ENCODE data around the gene CD3G. TPM values are rescaled to one million over a fixed set of nuclear protein-coding genes. Genes with fewer than 3 reads are reported as not detected.

The CD3G gene
- total RNA-seq, 1 experiment from 2014 or later: not detected

DNA sequence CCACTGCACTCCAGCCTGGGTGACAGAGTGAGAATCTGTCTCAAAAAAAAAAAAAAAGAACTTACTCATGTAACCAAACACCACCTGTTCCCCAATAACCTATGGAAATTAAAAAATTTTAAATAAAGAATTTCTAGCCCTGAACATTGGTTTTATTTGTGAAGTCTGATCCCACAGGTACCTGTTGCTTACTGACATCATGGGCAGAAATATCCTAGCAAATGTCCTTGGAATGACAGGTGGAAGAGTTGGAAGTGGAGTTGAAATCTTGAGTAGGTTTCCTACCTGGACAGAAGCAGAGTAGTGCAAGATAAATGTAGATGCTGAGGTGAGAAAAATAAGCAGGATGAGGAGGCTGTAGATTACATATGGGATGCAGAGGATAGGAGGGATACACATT lies 18.9 kb upstream of the CD3G start:
- DNase-seq (ENCODE audit: low spot score): no peak

DNA sequence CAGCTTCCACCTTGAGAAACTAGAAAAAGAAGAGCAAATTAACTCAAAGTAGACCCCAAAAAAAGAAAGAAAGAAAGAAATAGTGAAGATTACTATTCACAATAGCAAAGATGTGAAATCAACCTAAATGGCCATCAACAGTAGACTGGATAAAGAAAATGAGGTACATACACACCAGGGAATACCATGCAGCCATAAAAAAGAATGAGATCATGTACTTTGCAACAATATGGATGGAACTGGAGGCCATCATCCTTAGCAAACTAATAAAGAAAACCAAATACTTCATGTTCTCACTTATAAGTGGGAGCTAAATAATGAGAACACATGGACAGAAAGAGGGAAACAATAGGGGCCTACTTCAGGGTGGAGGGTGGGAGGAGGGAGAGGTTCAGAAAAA lies 15.4 kb upstream of the CD3G start:
- no peak for DNase-seq (ENCODE audit: low spot score)

DNA sequence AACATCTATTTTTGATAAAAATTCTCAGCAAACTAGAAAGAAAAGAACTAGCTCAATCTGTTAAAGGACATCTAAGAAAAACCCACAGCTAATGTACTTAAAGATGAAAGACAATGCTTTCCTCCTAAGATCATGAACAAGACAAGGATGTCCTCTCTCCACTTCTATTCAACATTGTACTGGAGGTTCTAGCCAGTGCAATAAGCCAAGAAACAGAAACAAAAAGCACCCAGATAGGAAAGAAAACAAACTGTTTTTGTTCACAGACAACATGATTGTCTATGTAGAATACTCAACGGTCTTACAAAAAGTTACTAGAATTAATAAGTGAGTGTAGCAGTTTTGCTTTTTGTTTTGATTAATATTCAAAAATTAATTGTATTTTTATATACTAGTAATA lies 9.4 kb upstream of the CD3G start:
- DNase-seq (ENCODE audit: low spot score): no peak

DNA sequence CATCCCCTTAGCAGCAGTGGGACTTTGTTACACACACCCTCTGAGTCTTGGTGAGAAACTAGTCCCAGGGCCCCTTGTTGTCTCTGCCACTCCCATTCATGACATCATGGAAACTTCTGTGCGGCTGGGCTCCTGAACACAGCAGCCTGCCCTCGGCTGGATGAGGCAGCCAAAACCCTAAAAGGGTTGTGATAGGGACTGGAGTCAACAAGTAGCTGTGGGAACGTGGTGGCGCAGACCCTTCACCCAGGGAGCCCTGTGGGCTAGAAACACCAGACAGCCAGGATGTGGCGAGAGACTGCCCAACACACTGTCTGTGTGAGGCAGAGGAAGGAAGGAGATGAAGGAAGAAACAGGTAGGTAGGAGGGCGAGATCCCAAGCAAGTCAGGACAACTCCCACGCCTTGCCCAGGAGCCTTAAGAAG lies 5.5 kb upstream of the CD3G start:
- DNase-seq (ENCODE audit: low spot score): peak; percentile 39

DNA sequence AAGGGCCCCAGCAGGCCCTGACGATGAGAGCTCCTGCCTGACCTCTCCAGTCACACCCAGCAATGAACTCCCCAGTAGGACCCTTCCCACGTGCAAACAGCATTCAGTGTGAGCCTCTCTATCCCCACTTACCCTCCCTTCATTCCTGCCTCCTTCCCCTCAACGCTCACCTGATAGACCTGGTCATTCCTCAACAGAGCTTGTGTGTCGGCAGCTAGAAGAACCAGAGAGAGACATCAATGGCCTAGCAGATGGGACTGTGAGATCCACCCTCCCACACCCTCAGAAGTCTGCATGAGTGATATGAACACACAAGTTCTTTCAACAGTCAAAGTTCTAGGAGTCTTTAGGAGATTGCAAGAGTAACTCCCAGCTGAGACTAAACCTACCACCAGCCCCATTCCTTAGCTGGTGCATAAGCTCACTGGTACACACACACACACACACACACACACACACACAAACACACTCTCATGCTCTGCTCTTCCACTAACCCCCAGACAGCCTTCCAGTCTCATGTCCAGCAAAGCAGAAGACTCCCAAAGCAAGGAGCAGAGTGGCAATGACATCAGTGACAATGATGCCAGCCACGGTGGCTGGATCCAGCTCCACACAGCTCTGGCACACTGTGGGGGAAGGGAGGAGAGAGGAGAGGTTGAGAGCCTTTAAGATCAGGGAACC lies 4.7 kb upstream of the CD3G start:
- no peak for DNase-seq (ENCODE audit: low spot score)

DNA sequence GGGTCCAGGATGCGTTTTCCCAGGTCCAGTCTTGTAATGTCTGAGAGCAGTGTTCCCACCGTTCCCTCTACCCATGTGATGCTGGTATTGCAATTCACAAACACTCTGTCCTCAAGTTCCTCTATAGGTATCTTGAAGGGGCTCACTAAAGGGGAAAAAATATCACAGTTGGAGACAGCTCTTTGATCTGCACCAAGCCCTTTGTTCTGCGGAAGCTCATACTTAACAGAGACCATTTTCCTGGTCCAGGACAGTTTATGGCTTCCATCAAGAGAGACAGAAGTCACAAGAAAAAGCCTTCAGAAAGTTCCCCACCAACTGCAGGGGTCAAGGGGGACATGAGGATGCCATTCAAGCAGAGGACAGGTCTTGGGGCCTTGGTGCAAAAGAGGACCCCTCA lies 3.7 kb upstream of the CD3G start:
- DNase-seq (ENCODE audit: low spot score): no peak

DNA sequence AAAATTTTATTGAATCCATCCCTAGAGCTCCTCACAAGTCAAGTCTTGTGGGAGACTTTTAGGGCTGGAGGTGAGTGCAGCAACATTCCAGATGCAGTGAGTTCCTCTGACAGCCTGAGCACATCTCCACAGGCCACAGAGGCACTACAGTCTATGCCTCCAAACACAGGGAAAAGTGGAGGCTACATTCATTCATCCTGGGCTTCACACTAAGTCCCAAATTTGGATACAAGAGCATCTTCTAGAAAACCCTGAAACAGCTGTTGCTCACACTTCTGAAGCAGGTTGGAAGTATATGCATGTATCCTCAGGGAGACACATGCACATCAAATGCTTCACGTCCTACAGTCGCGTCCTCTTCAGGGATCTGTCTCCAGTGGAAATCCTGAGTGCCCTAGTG lies 2.9 kb upstream of the CD3G start:
- DNase-seq (ENCODE audit: low spot score): no peak

DNA sequence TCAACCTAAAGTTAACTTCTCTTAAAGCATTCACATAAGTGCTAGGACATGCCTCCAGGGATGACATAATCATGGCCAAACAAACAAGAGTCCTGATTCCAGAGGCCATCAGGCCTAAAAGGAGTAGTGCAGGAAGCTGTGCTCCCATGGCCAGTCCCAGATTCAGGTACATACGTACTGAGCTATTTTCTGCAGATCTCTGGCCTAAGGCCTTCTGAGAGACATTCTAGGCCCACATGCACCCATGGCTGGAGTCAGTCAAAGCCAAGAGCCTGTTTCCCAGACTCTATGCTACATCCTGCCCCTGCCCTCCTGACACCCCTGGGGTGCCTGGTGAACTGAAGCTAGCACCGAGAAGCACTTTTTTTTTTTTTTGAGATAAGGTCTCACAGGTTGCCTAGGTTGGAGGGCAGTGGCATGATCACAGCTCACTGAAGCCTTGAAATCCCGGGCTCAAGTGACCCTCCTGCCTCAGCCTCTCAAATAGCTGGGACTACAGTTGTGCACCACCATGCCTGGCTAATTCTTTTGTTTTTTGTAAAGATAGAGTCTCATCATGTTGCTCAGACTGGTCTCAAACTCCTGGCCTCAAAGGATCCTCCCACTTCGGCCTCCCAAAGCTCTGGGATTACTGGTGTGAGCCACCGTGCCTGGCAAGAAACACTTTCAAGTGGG lies 2.2 kb upstream of the CD3G start:
- no peak for DNase-seq (ENCODE audit: low spot score)

DNA sequence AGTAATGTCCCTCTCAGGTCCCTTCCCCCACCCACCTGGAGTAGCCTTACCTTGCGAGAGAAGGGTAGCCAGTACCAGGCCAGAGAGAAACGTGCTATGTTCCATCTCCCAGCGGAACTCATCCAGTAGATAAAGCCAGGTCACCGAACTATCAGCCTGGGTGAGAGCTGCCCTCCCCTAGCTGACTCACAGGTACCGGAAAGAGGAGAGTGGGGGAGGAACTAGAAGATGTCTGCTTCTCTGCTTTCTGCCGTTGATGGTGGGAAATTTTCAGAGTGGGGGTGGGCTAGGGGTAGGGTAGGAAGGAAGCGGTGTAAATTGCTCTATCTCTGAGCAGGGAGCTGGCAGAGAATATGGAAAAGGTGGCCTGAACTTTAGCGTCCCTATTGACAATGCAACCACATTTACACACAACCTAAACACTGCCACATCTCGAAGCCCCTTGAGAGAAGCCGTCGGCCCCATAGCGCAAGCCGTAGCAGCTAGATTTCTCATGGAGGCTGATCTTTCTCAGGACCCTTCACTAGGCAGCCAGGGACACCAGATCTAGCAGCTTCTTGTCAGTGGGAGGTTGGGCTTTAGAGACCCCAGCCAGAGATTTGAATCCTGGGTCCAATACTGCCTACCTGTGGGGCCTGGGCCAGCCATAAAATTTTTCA lies 1.5 kb upstream of the CD3G start, which contains the start of gene CD3D:
Gene CD3D, minus strand, starts transcription at position 203 of the 659 bp plus-strand sequence. Its CDS starts 98 bp downstream, at position 105.
- no peak for DNase-seq (ENCODE audit: low spot score)

DNA sequence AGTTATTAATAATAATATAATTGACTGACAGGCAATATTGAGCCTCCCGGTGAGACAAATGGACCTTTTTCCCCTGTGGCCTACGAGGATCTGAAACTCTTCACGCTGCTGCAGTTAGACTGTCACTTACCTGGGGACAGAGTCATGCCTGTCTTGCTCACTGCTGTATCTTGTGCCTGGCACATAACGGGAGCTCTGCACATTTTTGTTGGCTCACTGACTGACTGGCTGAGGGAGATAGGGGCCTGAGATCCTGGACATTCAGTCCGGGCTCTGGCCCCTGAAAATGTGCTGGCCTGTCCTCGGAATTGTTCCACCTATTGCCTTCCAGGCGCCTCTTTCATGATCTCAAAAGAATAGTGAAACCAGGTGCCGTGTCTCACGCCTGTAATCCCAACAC lies 896 bp upstream of the CD3G start:
- DNase-seq (ENCODE audit: low spot score): no peak

DNA sequence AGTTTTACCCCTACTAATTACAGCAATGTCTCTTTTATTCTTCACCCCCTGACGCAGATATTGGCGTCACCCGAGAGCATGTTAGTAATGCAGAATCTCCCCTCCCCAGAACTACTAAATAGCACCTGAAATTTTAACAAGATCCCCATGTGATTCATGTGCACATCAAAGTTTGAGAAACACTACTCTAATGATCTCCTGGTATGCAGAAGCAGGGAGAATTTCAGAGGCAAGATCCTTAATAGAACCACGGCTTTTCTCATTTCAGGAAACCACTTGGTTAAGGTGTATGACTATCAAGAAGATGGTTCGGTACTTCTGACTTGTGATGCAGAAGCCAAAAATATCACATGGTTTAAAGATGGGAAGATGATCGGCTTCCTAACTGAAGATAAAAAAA lies 5.3 kb downstream of the CD3G start:
- no peak for DNase-seq (ENCODE audit: low spot score)

DNA sequence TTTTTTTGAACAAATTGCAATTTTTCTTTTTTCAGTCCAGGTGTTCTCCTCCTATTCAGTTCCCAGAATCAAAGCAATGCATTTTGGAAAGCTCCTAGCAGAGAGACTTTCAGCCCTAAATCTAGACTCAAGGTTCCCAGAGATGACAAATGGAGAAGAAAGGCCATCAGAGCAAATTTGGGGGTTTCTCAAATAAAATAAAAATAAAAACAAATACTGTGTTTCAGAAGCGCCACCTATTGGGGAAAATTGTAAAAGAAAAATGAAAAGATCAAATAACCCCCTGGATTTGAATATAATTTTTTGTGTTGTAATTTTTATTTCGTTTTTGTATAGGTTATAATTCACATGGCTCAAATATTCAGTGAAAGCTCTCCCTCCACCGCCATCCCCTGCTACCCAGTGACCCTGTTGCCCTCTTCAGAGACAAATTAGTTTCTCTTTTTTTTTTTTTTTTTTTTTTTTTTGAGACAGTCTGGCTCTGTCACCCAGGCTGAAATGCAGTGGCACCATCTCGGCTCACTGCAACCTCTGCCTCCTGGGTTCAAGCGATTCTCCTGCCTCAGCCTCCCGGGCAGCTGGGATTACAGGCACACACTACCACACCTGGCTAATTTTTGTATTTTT lies 9.1 kb downstream of the CD3G start:
- no peak for DNase-seq (ENCODE audit: low spot score)

DNA sequence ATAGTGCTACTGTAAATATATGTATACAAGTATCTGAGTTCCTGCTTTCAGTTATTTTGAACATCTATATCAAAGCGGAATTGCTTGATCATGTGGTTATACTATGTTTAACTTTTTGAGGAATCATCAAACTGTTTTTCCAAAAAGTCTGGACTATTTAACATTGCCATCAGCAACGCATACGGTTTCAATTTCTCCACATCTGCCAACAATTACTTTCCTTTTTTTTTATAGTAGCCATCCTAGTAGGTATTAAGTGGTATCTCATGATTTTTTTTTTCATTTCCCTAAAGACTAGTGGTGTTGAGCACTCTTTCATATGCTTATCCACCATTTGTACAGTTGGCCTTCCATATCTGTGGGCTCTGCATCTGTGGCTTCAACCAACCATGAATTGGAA lies 13.9 kb downstream of the CD3G start:
- no peak for DNase-seq (ENCODE audit: low spot score)

DNA sequence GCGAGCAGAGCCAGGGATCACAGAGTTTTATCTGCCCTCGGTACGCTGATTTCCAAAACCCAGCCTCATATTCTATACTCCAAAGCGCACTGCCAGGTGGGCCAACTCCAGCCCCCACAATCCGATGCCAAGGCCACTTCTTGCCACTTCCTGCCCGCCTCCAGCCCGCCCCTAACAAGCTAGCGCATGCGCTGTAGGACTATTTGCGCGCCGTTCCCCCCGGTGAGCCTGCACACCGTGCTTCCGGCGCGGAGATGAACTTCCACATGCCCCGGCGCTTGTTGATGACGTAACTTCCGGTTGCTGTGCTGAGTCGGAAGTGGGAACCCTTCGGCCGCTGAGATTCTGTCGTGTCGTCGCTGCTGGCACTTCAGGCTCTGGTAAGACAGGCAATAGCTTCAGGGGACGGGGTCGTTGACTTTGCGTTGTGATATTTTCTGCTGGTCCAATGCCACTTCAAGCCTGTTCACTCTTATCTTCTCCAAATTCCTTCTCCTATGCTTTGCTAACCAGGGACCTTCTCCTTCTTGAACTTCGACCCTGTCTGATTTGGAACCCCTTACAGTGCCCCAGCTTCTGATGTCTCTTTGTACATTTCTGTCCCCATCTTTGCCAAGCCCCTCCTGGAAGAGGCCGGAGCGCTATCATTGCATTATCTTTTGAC lies 15.3 kb downstream of the CD3G start, which contains the start of gene UBE4A:
Gene UBE4A, plus strand, starts transcription at position 306 of the 664 bp plus-strand sequence. CDS start 5,481 bp downstream, outside the sequence.
- peak; percentile 92 for DNase-seq (ENCODE audit: low spot score)

DNA sequence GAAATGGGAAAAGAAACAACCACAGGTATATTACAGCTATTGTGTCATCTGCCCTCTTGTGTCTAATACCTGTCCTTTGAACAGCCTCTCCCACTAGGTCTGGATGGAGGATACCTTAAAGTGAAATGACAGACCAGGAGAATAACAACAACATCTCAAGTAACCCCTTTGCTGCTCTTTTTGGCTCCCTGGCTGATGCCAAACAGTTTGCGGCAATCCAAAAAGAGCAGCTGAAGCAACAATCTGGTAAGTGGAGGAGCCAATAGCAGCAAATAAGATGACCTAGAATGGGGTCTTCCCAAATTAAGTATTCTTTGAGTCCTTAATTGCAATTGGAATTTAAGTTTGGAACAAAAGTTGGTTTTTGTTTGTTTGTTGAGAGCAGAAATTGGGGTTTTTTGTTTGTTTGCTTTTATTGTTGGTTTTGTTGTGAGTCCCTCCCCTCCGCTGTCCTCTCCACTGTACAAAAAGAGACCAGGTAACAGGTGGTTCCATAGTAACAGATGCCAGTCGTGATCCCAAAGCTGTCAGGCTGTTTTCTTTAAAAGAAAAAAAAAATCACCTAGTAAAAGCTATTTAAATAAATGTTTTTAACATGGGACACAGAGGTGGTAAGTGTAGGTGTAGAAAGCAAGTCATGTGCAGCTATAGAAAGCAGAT lies 20.9 kb downstream of the CD3G start:
- no peak for DNase-seq (ENCODE audit: low spot score)

DNA sequence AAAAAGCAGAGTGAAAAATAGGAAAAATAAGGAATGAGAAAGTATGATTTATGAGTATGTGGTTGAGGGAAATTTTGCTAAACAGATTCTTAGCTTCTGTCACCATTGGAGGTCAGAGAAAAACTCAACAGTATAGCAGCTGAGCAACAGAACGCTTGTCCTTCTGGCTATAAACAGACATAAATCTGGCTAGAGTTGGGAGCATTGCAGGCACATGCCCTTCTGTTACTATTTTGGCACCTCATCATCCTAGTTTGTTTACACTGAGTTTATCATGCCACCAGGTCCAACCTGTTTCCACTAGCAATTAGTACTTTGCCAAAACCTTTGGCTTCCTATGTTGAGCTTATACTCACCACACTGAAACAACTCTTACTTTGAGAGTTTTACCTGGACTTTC lies 22.1 kb downstream of the CD3G start:
- no peak for DNase-seq (ENCODE audit: low spot score)

DNA sequence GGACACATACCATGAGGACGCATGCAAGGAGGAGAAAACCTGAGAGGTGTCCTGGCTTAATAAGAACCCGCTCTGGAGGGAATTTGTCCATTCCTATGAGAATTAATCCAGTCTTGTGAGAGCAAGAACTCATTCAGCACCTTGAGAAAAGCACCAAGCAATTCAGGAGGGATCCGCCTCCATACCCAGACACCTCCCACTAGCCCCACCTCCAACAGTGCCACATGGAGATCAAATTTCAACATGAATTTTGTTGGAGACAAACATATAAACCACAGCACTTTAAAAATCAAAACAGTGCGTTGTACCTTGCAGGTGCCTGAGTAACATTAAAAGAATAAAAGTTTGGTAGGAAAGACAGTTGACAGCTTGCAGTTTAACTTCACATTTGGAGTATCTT lies 26.6 kb downstream of the CD3G start:
- DNase-seq (ENCODE audit: low spot score): no peak

DNA sequence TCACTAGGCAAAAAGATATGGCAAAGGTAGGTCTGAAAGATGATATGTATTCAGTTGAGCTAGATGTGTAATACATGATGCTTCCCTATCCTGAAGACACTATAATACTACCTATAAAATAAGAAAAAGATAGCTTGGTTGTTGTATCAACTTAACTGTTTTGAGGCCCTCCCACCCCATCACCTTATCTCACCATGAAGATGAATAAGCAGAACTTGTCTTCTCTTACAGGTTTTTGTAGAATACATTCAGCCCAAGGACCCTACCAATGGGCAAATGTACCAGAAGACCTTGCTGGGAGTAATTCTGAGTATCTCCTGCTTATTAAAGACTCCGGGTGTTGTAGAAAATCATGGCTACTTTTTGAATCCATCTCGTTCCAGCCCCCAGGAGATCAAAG lies 29.1 kb downstream of the CD3G start:
- DNase-seq (ENCODE audit: low spot score): no peak

DNA sequence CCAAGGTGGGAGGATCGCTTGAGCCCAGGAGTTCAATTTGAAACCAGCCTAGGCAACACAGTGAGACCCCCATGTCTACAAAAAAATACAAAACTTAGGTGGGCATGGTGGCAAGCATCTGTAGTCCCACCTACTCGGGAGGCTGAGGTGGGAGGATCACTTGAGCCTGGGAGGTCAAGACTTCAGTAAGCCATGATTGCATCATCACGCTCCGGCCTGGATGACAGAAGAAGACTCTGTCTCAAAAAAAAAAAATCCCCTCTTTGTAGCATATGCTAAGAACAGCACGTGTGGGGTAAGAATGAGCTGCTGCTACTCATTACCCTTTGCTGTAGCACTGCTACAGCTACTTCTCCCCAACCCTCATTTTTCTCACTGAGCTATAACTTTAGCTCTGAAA lies 29.7 kb downstream of the CD3G start:
- DNase-seq (ENCODE audit: low spot score): no peak

DNA sequence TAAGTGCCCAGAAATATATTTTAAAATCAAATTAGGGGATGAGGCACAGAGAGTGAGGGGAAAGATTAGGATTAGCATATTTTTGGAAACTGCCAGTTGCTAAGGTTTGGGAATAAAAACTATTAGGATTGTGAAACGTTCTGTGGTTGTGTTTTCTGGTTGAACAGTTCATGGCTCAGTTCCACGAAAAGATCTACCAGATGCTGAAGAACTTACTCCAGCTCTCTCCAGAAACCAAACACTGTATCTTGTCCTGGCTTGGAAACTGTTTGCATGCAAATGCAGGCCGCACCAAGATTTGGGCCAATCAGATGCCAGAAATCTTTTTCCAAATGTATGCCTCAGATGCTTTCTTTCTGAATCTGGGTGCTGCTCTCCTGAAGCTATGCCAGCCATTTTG lies 30.6 kb downstream of the CD3G start:
- no peak for DNase-seq (ENCODE audit: low spot score)

DNA sequence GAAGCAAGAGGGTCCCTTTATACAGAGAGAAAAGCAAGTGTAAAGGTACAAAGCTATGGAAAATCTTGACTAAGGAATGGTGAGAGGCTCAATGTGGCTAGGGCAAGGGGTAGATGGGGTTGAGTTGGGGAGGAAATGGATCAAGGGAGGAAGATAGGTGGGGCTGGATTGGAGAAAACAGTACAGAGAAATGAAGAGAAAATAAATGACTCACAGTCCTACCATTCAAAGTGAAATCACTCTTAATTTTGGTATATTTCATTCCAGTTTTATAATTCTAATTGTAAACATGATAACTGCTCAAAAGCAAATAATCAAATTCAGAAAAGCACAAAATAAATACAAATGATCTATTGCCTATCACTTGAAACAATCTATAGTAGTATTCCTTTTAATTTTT lies 31.8 kb downstream of the CD3G start:
- no peak for DNase-seq (ENCODE audit: low spot score)

All from H4 (cell line).